ENCODE results near the gene LRR1. TPM values are rescaled to one million over a fixed set of nuclear protein-coding genes. Genes with fewer than 3 reads are reported as not detected.

Gene LRR1
- polyA plus RNA-seq, 4 donors, result 13.3 to 21.0 (median 16.2) TPM

DNA sequence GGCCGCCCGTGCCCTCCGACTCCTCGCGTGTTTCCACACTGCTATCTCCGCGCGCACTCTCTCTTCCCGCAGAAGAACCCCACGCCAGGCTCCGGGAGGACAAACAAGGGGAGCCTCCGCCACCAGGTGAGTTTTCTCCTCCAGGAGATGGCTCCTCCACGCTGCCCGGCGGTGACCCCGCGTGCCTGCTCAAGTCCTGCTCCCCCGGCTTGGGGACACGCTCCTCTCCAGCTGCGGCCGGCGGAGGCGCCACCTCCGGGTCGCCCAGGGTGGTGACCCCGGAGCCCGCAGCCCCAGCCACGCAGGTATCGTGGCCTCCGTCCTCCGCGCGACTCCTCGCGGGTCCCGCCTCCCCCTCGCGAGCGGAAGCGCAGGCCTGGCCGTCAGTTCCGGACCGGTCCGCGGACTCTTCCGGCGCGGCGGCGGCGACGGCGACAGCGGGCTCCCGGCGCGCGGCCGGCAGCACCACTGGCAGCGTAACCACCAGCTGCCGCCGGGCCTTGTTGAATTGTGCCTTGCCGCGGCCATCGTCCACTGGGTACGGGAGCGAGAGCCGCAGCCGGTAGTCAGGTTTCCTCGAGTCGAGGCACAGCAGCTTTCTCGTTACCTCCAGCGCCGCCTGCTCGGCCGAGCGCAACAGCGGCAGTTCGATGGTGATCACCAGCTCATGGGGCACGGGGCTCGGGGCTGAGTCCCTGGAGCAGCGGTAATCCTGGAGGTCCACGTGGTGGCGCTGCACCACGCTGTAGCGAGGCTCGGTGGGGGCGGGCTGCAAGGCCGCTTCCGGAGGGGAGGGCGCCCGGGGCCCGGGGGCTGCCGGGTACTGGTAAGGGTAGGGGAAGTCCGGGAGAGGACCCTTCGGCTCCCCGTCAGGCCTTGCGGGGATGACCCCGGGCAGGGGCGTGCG lies 35.2 kb downstream of the LRR1 start:
- 0% methylated on average over 57 to 101 of the region's 101 CpGs for WGBS, 3 donors
- Histone ChIP-seq H3K4me3 (ENCODE audit: low read depth in 1 of 3, low read length in 3 of 3) (peak overlapping the region; percentile 71 to 95 (median 74)), H3K27ac (ENCODE audit: low read depth in 1 of 3, low read length in 2 of 3) (peak overlapping the region; percentile 80 to 99 (median 96)), H3K36me3 (ENCODE audit: control insufficient read depth in 3 of 3, insufficient read depth in 2 of 3, low read depth in 1 of 3, low read length in 3 of 3) (peaks cover 2 to 20% (median 4%) of the 10 kb centered on the region in 3 donors), H3K9me3 (ENCODE audit: control insufficient read depth in 2 of 2, insufficient read depth in 1 of 2, low read depth in 1 of 2, low read length in 1 of 2) (no peaks in the 10 kb centered on the region), H3K4me1 (ENCODE audit: control insufficient read depth in 3 of 3, insufficient read depth in 2 of 3, low read depth in 1 of 3, low read length in 2 of 3) (peaks cover 0 to 13% (median 0%) of the 10 kb centered on the region in 3 donors), H3K27me3 (ENCODE audit: control insufficient read depth in 3 of 3, insufficient read depth in 3 of 3, low read length in 3 of 3) (no peaks in the 10 kb centered on the region)
- DNase-seq, result peak; percentile 94 to 97
- FAIRE-seq, result no peak

- WGBS, 3 donors, result 0 to 1% (median 0%) methylated on average over 72 to 80 of the region's 80 CpGs
- no peaks in the 10 kb centered on the region for H3K9me3 ChIP-seq (ENCODE audit: control insufficient read depth in 2 of 2, insufficient read depth in 1 of 2, low read depth in 1 of 2, low read length in 1 of 2)
- peak within 1 kb of the TSS; percentile 80 to 99 (median 96) for H3K27ac ChIP-seq (ENCODE audit: low read depth in 1 of 3, low read length in 2 of 3)
- DNase-seq, result peak; percentile 67 to 91
- H3K4me3 ChIP-seq (ENCODE audit: low read depth in 1 of 3, low read length in 3 of 3), result peak within 1 kb of the TSS; percentile 71 to 95 (median 74)
- FAIRE-seq, result no peak
- H3K4me1 ChIP-seq (ENCODE audit: control insufficient read depth in 3 of 3, insufficient read depth in 2 of 3, low read depth in 1 of 3, low read length in 2 of 3), result peaks cover 0 to 13% (median under 1%) of the 10 kb centered on the region in 3 donors
- peaks cover 2 to 19% (median 4%) of the 10 kb centered on the region in 3 donors for H3K36me3 ChIP-seq (ENCODE audit: control insufficient read depth in 3 of 3, insufficient read depth in 2 of 3, low read depth in 1 of 3, low read length in 3 of 3)
- no peaks in the 10 kb centered on the region for H3K27me3 ChIP-seq (ENCODE audit: control insufficient read depth in 3 of 3, insufficient read depth in 3 of 3, low read length in 3 of 3)
Measured at GRCh38 chr14:49634547-49635334, 36.0 kb downstream of the LRR1 start, which contains the start of gene DNAAF2. Gene DNAAF2, minus strand, starts transcription at chr14:49635244. Its CDS starts 95 bp downstream, at chr14:49635149.

DNA sequence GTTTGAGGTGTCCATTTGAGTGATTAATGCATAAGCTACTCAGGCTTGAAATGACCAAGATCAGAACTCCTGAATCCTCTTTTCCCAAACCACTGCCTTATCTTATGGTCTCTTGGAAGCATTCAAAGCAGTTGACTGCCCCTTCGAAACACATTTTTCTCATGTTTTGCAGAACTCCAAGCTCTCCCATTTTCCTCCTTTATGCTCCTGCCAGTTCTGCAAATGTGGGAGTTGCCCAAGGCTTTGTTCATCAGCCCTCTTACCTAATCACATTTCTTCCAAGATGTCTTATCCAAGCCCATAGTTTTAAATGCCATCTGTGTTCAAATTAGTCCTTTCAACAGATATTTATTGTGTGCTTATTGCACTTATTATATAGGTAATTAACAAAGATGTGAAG lies 38.1 kb downstream of the LRR1 start:
- 92 to 96% (median 96%) methylated on average over 1 of the region's 1 CpG for WGBS, 3 donors
- H3K36me3 ChIP-seq (ENCODE audit: control insufficient read depth in 3 of 3, insufficient read depth in 2 of 3, low read depth in 1 of 3, low read length in 3 of 3), result peaks cover 2 to 21% (median 4%) of the 10 kb centered on the region in 3 donors
- no peaks in the 10 kb centered on the region for H3K27me3 ChIP-seq (ENCODE audit: control insufficient read depth in 3 of 3, insufficient read depth in 3 of 3, low read length in 3 of 3)
- no peak for FAIRE-seq
- H3K9me3 ChIP-seq (ENCODE audit: control insufficient read depth in 2 of 2, insufficient read depth in 1 of 2, low read depth in 1 of 2, low read length in 1 of 2), result no peaks in the 10 kb centered on the region
- no peak overlapping the region for H3K4me3 ChIP-seq (ENCODE audit: low read depth in 1 of 3, low read length in 3 of 3)
- peaks cover 0 to 27% (median 6%) of the 10 kb centered on the region in 3 donors for H3K4me1 ChIP-seq (ENCODE audit: control insufficient read depth in 3 of 3, insufficient read depth in 2 of 3, low read depth in 1 of 3, low read length in 2 of 3)
- H3K27ac ChIP-seq (ENCODE audit: low read depth in 1 of 3, low read length in 2 of 3), result no peak overlapping the region
- DNase-seq, result no peak

DNA sequence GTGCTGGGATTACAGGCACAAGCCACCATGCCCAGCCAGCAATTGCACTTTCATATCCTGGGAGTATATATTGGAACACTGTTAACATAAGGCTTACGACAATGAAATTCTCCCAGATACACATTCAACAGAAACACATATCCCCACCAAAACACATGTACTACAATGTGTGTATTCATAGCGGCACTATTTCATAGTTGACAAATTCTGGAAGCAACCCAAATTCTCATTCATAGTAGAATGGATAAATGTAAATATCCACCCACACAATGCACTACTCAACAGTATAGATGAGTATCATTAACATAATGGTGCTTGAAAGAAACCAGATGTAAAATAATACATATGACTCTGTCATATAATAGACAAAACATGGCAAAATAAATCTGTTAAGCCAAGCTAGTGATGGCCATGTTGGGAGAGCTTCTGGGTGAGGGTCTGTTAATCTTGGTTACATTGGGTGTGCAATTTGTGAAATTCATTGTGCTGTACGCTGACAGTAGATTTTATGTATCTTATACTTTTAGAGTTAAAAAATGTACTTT lies 38.9 kb downstream of the LRR1 start:
- Histone ChIP-seq H3K27ac (ENCODE audit: low read depth in 1 of 3, low read length in 2 of 3) (no peak overlapping the region), H3K4me3 (ENCODE audit: low read depth in 1 of 3, low read length in 3 of 3) (no peak overlapping the region), H3K9me3 (ENCODE audit: control insufficient read depth in 2 of 2, insufficient read depth in 1 of 2, low read depth in 1 of 2, low read length in 1 of 2) (no peaks in the 10 kb centered on the region), H3K27me3 (ENCODE audit: control insufficient read depth in 3 of 3, insufficient read depth in 3 of 3, low read length in 3 of 3) (no peaks in the 10 kb centered on the region), H3K36me3 (ENCODE audit: control insufficient read depth in 3 of 3, insufficient read depth in 2 of 3, low read depth in 1 of 3, low read length in 3 of 3) (peaks cover 2 to 21% (median 4%) of the 10 kb centered on the region in 3 donors), H3K4me1 (ENCODE audit: control insufficient read depth in 3 of 3, insufficient read depth in 2 of 3, low read depth in 1 of 3, low read length in 2 of 3) (peaks cover 0 to 35% (median 6%) of the 10 kb centered on the region in 3 donors)
- FAIRE-seq (no peak), DNase-seq (no peak)
- 83 to 95% (median 92%) methylated on average over 3 of the region's 3 CpGs for WGBS, 3 donors

DNA sequence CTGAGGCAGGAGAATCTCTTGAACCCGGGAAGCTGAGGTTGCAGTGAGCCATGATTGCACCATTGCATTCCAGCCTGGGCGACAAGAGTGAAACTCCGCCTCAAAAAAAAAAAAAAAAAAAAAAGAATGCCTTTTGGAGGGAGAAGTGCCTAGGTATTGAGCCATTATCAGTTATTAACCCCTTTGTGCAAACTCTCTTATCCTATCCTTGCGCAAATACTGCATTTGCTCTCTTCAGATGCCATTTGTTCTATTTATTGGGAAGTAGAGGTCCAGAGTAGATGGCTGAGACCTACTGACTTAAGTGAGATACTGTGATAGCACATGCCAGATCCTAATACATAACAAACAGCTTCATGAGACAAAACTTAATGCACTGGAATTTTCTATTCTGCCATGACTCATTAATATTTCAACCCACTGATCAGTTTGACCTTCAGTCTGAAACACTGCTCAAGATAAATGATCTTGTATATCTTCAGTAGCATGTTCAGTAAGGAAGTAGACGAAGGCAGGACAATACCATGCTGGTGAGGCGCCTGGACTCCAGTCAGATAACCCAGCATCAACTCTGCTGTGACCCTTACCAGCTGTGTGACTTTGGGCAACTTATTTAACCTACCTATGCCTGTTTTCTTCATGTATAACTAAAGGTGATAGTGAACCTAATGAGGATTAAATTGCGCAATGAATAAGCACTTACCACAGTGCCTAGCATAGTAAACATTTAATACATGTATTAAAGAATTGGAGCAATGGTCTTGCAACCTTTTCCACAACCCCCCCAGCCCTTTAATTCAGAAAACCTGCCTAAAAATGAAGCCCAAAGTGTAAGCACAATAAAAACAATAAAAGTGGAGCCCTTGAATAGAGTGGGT lies 42.0 kb downstream of the LRR1 start:
- 38 to 82% (median 51%) methylated on average over 7 of the region's 7 CpGs for WGBS, 3 donors
- Histone ChIP-seq H3K9me3 (ENCODE audit: control insufficient read depth in 2 of 2, insufficient read depth in 1 of 2, low read depth in 1 of 2, low read length in 1 of 2) (no peaks in the 10 kb centered on the region), H3K4me3 (ENCODE audit: low read depth in 1 of 3, low read length in 3 of 3) (no peak overlapping the region), H3K36me3 (ENCODE audit: control insufficient read depth in 3 of 3, insufficient read depth in 2 of 3, low read depth in 1 of 3, low read length in 3 of 3) (peaks cover 2 to 28% (median 6%) of the 10 kb centered on the region in 3 donors), H3K27ac (ENCODE audit: low read depth in 1 of 3, low read length in 2 of 3) (peak overlapping the region; percentile 64 to 80 (median 73)), H3K4me1 (ENCODE audit: control insufficient read depth in 3 of 3, insufficient read depth in 2 of 3, low read depth in 1 of 3, low read length in 2 of 3) (peaks cover 0 to 35% (median 6%) of the 10 kb centered on the region in 3 donors), H3K27me3 (ENCODE audit: control insufficient read depth in 3 of 3, insufficient read depth in 3 of 3, low read length in 3 of 3) (no peaks in the 10 kb centered on the region)
- DNase-seq, result peak; percentile 46 to 94
- FAIRE-seq, result no peak

- no peaks in the 10 kb centered on the region for H3K9me3 ChIP-seq (ENCODE audit: control insufficient read depth in 2 of 2, insufficient read depth in 1 of 2, low read depth in 1 of 2, low read length in 1 of 2)
- H3K4me1 ChIP-seq (ENCODE audit: control insufficient read depth in 3 of 3, insufficient read depth in 2 of 3, low read depth in 1 of 3, low read length in 2 of 3), result peaks cover 0 to 26% (median 6%) of the 10 kb centered on the region in 3 donors
- FAIRE-seq (peak; percentile 51), DNase-seq (peak; percentile 89 to 98)
- H3K4me3 ChIP-seq (ENCODE audit: low read depth in 1 of 3, low read length in 3 of 3), result no peak overlapping the region
- H3K27me3 ChIP-seq (ENCODE audit: control insufficient read depth in 3 of 3, insufficient read depth in 3 of 3, low read length in 3 of 3), result no peaks in the 10 kb centered on the region
- H3K36me3 ChIP-seq (ENCODE audit: control insufficient read depth in 3 of 3, insufficient read depth in 2 of 3, low read depth in 1 of 3, low read length in 3 of 3), result peaks cover 2 to 27% (median 6%) of the 10 kb centered on the region in 3 donors
- WGBS, 3 donors, result 15 to 51% (median 35%) methylated on average over 8 of the region's 8 CpGs
- peak overlapping the region; percentile 64 to 73 (median 68) for H3K27ac ChIP-seq (ENCODE audit: low read depth in 1 of 3, low read length in 2 of 3)
Measured at GRCh38 chr14:49641697-49642129, 43.0 kb downstream of the LRR1 start.

DNA sequence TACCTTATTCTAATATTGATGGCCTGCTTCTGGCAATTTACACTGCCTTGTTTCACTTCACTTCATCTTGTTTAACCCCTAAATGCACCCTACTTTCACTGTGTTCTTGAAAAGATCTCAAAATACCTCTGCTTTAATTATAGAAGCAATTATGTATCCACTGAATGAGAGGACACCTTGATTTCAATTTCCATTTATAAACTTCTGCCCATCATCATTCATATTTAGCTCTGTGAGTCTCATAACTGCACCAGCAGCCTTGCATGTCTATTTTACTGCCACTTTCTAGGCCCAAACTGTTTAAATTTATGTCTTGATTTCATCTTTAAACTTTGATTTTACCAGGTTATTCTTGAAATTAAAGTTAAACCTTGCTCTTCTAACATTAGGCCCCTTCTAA lies 43.4 kb downstream of the LRR1 start:
- DNase-seq (no peak), FAIRE-seq (no peak)
- Histone ChIP-seq H3K4me1 (ENCODE audit: control insufficient read depth in 3 of 3, insufficient read depth in 2 of 3, low read depth in 1 of 3, low read length in 2 of 3) (peaks cover 0 to 21% (median 6%) of the 10 kb centered on the region in 3 donors), H3K9me3 (ENCODE audit: control insufficient read depth in 2 of 2, insufficient read depth in 1 of 2, low read depth in 1 of 2, low read length in 1 of 2) (no peaks in the 10 kb centered on the region), H3K36me3 (ENCODE audit: control insufficient read depth in 3 of 3, insufficient read depth in 2 of 3, low read depth in 1 of 3, low read length in 3 of 3) (peaks cover 2 to 28% (median 6%) of the 10 kb centered on the region in 3 donors), H3K27ac (ENCODE audit: low read depth in 1 of 3, low read length in 2 of 3) (peak overlapping the region; percentile 64 to 73 (median 68)), H3K4me3 (ENCODE audit: low read depth in 1 of 3, low read length in 3 of 3) (no peak overlapping the region), H3K27me3 (ENCODE audit: control insufficient read depth in 3 of 3, insufficient read depth in 3 of 3, low read length in 3 of 3) (no peaks in the 10 kb centered on the region)

All from small intestine (tissue), 7 donors.